Inflammatory macrophage (primary cell): ENCODE results near the gene KISS1R.

Experiments used
- DNase-seq, 2 donors: peaks; one replicate each; pipeline ENCODE4 v3.0.0-alpha.2; 2020 to 2022

Gene KISS1R

GRCh38 chr19:900302-901111 lies 16.6 kb upstream of the KISS1R start:
- no peak for DNase-seq

DNA sequence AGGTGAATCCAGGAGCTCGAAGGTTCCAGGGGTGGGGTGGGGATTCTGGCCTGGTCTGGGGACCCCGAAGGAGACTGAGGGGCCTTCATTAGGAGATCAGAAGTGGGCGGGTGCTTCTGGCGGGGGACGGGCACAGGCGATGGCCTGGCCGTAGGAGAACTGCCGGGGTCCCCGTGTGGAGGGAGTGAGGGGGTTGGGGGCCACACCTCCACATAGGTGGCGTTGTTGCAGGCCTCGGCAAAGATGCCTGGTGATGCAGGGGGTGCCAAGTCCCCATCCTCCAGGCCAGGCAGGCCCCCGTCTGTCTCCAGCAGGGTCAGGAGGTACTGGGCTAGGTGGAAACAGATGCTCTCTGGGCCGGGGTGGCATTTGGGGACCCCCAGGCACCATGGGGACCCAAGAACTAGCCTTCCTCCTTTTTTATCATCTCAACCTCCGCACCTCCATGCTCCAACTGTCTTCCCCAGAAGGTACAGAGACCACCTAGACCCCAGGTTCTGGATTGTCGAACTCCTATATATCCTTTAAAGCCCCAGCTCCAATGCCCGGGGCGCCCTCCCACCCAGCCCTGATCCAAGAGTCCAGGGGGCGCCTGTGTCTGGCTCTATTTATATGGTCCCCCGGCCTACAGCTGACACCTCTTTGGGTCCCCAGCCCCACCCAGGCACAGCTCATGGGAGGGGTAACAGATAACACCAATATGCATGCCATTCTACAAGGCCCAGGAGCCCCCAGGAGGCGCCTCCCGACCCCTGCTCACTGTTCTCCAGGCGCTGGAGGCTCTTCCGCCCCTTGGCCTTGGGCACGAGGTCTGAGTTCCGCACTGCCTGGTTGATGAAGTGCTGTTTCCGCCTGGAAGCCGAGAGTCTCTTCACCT lies 15.7 kb upstream of the KISS1R start:
- DNase-seq, result no peak

DNA sequence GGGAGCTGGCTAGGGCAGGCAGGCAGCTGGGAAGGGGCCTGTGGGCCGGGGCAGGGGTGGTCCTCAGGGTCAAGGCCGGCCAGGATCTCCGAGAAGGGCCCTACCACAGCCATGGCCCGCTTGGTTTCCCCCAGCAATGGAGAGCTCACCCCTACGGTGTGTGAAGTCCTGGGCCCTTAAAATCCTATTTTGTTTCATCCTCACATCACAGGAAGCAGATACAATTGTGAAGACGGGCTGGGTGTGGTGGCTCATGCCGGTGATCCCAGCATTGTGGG lies 15.1 kb upstream of the KISS1R start:
- no peak for DNase-seq

DNA sequence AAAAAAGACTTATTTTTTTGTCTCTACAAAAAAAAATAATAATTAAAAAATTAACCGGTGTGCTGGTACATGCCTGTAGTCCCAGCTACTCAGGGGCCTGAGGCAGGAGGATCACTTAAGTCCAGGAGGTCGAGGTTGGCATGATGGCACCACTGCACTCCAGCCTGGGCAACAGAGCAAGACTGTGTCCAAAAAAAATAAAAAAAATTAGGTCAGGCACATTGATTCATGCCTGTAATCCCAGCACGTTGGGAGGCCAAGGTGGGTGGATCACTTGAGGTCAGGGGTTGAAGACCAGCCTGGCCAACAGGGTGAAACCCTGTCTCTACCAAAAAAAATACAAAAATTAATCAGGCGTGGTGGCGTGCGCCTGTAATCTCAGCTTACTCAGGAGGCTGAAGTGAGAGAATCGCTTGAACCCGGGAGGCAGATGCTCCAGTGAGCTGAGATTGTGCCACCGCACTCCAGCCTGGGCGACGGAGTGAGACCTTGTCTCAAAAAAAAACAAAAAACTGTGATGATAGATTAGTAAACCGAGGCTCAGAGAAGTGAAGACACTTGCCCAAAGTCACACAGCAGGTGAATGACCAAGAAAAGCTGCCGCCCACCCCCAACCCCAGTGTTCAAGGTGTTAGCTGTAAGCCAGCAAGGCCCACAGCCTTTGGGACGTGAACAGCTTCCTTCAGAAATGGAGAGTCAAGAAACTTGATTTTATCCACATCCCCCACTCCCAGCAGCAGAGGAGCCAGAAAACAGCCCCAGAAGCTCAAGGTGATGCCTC lies 14.5 kb upstream of the KISS1R start:
- DNase-seq, result no peak

GRCh38 chr19:903266-903797 lies 13.8 kb upstream of the KISS1R start:
- no peak for DNase-seq

GRCh38 chr19:904545-904944 lies 12.6 kb upstream of the KISS1R start:
- DNase-seq, result no peak

DNA sequence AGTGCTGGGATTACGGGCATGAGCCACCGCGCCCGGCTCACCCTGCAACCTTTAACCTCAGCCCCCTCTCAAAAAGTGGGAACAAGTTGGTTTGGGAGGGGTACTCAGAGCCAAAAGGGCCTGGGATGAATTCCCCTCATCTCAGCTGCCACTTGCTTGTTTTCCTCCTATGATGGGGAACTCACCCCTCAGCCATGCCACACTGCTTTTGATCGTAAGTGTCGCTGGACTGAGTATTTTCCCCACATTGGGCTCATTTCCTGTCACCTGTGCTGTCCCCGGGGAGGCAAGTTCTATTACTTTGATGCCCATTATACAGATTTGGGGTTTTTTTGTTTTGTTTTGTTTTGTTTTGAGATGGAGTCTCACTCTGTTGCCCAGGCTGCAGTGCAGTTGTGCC lies 10.7 kb upstream of the KISS1R start:
- DNase-seq, result no peak

- no peak for DNase-seq
These were observed 9.8 kb upstream of the KISS1R start for GRCh38 chr19:907183-907853.

DNA sequence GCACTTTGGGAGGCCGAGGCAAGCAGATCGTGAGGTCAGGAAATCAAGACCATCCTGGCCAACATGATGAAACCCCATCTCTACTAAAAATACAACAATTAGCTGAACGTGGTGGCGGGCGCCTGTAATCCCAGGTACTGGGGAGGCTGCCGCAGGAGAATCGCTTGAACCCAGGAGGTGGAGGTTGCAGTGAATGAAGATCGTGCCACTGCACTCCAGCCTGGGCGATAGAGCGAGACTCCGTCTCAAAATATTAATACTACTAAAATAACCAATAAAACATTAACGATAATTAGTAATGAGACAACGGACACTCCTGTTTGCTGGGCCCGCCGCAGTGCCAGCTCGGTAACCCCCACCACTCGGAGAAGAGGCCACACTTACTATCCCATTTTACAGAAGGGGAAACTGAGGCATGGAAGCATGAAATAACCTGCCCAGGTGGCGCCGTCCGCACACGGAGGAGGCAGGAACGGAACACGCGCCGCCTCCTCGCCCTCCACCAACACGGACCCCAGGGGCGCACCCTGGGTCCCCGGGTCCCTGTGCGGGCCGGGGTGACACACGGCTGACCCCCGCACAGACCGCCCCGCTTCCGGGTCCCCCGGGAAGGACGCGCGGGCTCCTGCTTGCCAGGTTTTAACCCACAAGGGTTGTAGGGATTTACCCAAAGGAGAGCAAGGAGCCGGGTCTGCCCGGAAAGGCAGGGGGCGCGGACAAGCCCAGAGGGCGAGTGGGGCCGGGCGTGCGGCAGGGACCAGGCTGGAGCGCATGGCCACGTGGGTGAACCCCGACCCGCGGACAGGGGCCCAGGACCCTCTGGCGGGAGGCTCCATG lies 5.7 kb upstream of the KISS1R start:
- no peak for DNase-seq

DNA sequence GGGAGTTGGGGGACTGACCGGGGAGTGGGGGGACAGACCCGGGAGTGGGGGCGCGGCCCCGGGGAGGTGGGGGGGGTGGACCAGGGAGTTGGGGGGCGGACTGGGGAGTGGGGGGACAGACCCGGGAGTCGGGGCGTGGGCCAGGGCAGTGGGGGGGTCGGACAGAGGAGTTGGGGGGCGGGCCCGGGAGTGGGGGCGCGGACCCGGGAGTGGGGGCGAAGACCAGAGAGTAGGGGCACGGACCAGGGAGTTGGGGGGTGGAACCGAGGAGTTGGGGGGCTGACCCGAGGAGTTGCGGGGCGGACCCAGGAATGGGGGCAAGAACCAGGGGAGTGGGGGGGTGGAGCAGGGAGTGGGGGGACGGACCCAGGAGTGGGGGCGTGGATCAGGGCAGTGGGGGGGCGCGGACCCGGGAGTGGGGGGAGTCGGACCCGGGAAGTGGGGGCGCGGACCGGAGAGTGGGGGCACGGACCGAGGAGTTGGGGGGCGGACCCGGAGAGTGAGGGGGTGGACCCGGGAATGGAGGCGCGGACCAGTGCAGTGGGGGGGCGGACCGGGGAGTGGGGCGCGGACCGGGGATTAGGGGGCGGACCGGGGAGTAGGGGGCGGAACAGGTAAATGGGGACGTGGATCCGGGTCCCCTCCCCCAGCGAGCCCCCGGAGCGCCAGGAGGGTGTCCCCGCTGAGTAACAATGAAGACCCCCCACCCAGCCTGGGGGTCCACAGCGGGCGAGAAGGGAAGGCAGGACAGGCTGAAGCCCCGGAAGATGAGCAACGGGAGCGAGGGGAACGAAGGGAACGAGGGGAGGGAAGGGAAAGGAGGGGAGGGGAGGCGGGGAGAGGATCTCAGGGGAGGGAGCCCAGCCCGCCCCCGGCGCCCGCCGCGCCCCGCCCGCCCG lies 4.7 kb upstream of the KISS1R start:
- DNase-seq, result no peak

GRCh38 chr19:913080-913748 lies 3.9 kb upstream of the KISS1R start, which contains the start of gene R3HDM4:
Gene R3HDM4 (minus strand): TSS chr19:913219. CDS start chr19:913157, 62 bp downstream.
- DNase-seq, result peak; percentile 54 to 77

DNA sequence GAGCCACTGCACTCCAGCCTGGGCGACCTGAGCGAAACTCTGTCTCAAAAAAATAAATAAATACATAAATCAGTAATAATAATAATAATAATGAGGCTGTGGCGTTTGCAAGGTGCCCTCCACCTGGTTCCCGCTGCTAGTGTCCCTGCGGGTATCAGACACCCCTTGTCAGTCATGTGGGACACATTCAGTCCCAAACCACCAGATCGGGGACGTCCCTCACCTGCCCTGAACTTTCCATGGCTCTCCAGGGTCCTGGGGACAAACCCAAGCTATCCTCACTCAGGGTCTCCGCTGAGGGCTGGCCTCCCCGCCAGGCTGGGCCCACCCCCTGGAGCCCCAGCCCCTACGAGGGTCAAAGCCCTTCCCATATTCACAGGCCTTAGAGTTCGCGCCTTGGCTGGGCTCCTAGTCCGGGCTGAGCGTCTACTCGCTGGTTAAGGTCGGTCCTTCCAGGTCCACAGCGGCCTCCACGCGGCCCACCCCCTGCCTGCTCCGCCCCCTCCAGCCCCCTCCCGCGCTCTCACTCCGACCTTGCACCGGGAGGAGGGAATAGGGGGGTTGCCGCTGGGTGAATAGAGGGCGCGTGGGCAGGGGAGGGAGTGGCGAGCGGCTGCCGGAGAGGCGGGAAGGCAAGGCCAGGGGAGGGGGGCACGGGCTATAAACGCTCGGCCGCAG lies 349 bp upstream of the KISS1R start:
- DNase-seq, result no peak

DNA sequence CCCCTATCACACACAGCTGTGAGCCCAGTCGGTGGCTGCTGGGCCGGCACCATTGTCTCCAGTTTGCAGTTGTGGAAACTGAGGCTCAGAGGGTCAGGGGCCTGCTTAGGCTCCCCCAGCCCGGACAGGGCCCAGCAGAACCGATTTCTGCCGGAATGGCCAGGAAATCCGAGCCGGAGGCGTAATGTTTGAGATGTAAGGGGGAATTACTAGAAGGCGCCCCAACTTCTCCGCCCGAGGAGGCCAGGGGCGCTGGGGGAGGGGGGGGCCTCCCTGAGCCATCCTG lies 962 bp downstream of the KISS1R start:
- DNase-seq, result no peak

GRCh38 chr19:918481-919198 lies 1.5 kb downstream of the KISS1R start:
- DNase-seq, result no peak

DNA sequence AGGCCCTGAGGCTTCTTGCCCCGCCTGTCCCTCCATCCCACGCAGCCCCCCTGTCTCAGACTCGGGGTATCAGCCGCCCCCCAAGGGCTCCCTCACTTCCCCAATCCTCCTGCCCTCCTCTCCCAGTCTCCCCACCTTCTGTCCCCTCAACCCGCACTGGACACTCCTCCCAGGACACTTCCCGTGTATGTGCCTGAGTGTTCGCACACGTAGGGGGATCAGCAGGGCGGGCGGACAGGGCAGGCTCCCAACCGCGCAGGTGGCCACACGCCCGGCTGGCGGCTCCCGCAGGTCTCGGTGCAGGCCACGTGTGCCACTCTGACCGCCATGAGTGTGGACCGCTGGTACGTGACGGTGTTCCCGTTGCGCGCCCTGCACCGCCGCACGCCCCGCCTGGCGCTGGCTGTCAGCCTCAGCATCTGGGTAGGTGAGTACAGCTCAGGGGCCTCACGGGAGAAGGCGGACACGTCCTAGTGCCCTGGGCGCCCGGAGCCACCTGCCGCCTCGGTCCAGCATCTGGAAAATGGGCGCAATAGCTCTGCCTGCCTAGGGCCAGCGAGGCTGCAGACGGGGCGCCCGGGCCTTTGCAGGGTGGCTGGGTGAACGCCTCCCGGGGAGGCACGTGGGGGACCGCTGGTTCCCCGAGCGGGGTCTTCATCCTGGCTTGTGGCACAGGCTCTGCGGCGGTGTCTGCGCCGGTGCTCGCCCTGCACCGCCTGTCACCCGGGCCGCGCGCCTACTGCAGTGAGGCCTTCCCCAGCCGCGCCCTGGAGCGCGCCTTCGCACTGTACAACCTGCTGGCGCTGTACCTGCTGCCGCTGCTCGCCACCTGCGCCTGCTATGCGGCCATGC lies 2.3 kb downstream of the KISS1R start:
- DNase-seq, result no peak

DNA sequence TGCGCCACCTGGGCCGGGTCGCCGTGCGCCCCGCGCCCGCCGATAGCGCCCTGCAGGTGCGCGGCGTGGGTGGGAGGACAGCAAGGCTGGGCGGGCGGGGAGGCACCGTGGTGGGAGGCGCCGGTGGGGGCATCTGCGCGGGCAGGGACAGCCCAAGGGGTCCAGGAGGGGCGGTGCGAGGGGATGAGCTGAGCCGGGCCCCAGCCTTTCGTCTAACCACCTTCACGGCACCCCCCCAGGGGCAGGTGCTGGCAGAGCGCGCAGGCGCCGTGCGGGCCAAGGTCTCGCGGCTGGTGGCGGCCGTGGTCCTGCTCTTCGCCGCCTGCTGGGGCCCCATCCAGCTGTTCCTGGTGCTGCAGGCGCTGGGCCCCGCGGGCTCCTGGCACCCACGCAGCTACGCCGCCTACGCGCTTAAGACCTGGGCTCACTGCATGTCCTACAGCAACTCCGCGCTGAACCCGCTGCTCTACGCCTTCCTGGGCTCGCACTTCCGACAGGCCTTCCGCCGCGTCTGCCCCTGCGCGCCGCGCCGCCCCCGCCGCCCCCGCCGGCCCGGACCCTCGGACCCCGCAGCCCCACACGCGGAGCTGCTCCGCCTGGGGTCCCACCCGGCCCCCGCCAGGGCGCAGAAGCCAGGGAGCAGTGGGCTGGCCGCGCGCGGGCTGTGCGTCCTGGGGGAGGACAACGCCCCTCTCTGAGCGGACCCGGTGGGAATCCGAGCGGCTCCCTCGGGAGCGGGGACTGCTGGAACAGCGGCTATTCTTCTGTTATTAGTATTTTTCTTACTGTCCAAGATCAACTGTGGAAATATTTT lies 3.1 kb downstream of the KISS1R start:
- DNase-seq, result peak in 1 of 2 donors; percentile 43
